HFFc6 (cell line): ENCODE data around the gene CHST12. TPM values are rescaled to one million over a fixed set of nuclear protein-coding genes. Genes with fewer than 3 reads are reported as not detected.

Experiments
- DNase-seq: peaks from one replicate; pipeline ENCODE4 v3.0.0-alpha.2; 2018
- H3K27ac Mint-ChIP-seq: 2 replicates; pipeline ENCODE4 v1.8.0; 2020; ENCODE audit warnings: mild to moderate bottlenecking, mixed read lengths
- H3K27me3 Mint-ChIP-seq: 2 replicates; pipeline ENCODE4 v1.8.0; 2021; ENCODE audit warnings: mild to moderate bottlenecking, moderate library complexity, mixed read lengths; ENCODE audit not compliant: insufficient read depth
- H3K36me3 Mint-ChIP-seq: 2 replicates; pipeline ENCODE4 v1.8.0; 2021; ENCODE audit warnings: low read depth, mixed read lengths
- H3K4me1 Mint-ChIP-seq: 2 replicates; pipeline ENCODE4 v1.8.0; 2020; ENCODE audit warnings: low read depth, mixed read lengths
- H3K4me3 Mint-ChIP-seq: 2 replicates; pipeline ENCODE4 v1.8.0; 2020; ENCODE audit warnings: mild to moderate bottlenecking, moderate library complexity, mixed read lengths
- H3K9me3 Mint-ChIP-seq: 2 replicates; pipeline ENCODE4 v1.8.0; 2020; ENCODE audit warnings: mild to moderate bottlenecking, mixed read lengths
- total RNA-seq, 6 experiments: library from RNA; stranded (reverse); fragmentation: NEBNext Ultra II Directional; extraction: Animal tissue kit (Norgen Biotek cat#: 25700); gene quantifications; 2 replicates in 1 of 6; 3 replicates in 5 of 6; pipeline ENCODE4 v1.2.3, GENCODE V29; 2021
- TF ChIP-seq, protein P1 (sequence below): fragments of 200-600 bp; sonication (generic); IDR thresholded peaks from 2 replicates; pipeline ENCODE4 v1.5.0; 2021; ENCODE audit warnings: antibody characterized with exemption, mild to moderate bottlenecking

The CHST12 gene
- total RNA-seq, 6 experiments from 2014 or later: 25.7 to 31.4 (median 27.2) TPM

DNA sequence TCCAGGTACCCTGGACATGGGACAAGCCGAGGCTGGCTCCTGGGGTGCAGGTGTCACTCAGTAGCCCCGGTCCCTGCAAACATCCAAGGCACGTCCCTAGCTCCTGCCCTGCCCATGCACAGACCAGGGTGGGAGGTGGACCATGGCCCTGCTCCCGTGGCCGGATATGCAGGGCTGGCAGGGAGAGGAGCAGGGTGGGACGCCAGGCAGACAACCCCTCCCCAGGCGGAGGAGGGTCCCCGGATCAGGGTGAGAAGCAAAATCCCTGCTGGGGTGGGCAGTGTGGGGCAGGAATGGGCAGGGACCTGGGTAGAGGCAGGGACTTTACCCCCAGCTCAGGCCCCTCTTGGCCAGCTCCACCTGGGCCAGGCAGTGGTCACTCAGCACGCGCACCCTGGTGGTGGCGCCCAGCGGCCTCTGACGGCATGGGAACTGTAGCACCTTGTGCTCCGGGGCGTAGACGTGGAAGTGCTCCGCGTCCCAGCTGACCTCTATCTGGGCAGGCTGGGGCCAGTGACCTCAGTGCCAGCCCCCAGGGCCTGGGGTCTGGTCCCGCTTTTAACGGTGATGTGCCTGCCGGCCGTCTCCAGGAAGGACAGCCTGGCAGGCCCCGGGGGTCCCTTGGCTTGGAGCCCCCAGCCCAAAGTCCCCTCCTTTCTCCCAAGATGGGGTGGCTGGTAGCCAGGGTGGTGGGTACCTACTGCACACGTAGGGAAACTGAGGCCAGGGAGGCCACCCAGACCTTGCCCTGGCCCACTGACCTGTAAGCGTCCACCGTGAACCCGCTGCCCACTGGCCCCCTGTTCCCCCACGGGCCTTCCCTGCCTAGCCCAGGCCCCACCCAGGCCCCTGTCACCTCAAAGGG lies 71.6 kb downstream of the CHST12 start:
- Mint-ChIP-seq H3K27ac (no peak overlapping the region), H3K4me1 (peaks cover 18% of the 10 kb centered on the region), H3K9me3 (no peaks in the 10 kb centered on the region), H3K4me3 (no peak overlapping the region), H3K27me3 (peaks cover 9% of the 10 kb centered on the region), H3K36me3 (no peaks in the 10 kb centered on the region)
- DNase-seq: no peak
- TF ChIP-seq, protein P1, sequence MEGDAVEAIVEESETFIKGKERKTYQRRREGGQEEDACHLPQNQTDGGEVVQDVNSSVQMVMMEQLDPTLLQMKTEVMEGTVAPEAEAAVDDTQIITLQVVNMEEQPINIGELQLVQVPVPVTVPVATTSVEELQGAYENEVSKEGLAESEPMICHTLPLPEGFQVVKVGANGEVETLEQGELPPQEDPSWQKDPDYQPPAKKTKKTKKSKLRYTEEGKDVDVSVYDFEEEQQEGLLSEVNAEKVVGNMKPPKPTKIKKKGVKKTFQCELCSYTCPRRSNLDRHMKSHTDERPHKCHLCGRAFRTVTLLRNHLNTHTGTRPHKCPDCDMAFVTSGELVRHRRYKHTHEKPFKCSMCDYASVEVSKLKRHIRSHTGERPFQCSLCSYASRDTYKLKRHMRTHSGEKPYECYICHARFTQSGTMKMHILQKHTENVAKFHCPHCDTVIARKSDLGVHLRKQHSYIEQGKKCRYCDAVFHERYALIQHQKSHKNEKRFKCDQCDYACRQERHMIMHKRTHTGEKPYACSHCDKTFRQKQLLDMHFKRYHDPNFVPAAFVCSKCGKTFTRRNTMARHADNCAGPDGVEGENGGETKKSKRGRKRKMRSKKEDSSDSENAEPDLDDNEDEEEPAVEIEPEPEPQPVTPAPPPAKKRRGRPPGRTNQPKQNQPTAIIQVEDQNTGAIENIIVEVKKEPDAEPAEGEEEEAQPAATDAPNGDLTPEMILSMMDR: no peak

DNA sequence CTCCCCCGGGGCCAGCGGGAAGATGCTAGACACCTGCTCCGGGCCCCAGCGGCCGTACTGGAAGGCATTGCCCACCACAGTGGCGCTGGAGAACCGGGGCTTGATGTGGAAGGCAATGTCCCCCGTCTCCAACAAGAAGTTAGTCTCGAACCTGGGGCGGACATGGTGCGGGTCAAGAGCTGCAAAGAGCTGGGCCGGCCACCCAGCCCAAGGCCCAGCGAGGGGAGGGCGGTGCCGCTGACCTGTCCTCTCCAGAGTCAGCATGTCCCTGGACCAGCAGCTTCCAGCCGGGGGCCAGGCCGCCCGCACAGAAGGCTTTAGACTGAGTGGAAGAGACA lies 72.2 kb downstream of the CHST12 start:
- H3K4me3 Mint-ChIP-seq: no peak overlapping the region
- no peak for DNase-seq
- H3K27ac Mint-ChIP-seq: no peak overlapping the region
- no peaks in the 10 kb centered on the region for H3K36me3 Mint-ChIP-seq
- TF ChIP-seq, protein P1: no peak
- H3K27me3 Mint-ChIP-seq: peaks cover 10% of the 10 kb centered on the region
- peaks cover 14% of the 10 kb centered on the region for H3K4me1 Mint-ChIP-seq
- no peaks in the 10 kb centered on the region for H3K9me3 Mint-ChIP-seq

DNA sequence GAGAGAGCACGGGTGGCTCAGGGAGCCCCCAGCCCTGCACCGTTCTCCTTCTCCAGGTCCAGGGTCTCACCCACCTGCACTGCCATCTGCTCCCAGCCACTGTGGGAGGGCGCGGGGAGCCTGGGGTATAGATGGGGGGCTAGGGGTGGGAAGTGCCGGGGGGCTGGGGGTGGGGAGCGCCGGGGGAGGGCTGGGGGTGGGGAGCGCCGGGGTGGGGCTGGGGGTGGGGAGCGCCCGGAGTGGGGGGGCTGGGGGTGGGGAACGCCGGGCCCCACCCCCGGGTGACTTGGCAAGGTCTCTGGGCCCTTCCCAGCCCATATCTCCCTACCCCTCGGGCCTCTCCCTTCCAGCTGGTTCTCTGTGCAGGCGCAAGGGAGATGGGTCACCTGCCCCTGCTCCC lies 72.9 kb downstream of the CHST12 start, which contains the start of gene GRIFIN:
GRIFIN (minus strand) TSS at position 101 of the 400 bp plus-strand sequence; CDS start at position 86, 15 bp downstream.
- Mint-ChIP-seq H3K4me3 (no peak within 1 kb of the TSS), H3K27me3 (peaks cover 10% of the 10 kb centered on the region), H3K9me3 (no peaks in the 10 kb centered on the region), H3K27ac (no peak within 1 kb of the TSS), H3K36me3 (no peaks in the 10 kb centered on the region), H3K4me1 (peaks cover 8% of the 10 kb centered on the region)
- TF ChIP-seq, protein P1: no peak
- no peak for DNase-seq

DNA sequence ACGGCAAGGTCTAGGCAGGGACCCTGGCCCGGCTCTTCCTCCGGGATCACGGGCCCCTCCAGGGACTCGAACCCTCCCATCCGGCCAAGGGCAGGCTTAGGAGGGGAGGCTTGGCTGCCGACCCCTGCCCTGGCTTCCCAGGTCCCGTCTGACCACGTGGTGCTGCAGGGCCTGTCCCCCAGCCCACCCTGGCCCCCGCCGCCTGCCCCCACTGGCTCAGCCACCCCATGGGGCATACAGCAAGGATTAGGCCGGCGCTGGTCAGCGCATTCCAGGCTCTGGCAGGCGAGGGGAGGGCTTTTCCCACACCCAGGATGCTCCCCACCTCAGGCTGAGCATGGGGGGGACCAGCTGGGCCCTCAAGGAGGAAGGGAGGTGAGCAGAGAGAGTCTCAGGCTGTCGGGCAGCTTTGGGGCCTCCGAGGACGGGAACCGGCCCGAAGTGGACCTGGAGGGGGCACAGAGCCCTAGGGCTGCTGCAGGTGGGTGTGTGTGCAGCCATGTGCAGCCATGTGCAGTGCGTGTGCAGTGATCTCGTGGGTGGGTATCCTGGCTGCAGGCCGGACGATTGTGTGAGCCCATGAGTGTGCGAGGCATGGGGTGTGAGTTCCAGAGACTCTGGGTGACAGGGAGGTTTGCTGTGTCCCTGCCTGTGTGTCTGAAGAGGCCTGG lies 73.5 kb downstream of the CHST12 start:
- H3K27ac Mint-ChIP-seq: no peak overlapping the region
- no peak overlapping the region for H3K4me3 Mint-ChIP-seq
- no peaks in the 10 kb centered on the region for H3K36me3 Mint-ChIP-seq
- TF ChIP-seq, protein P1: no peak
- H3K27me3 Mint-ChIP-seq: peaks cover 10% of the 10 kb centered on the region
- peaks cover 8% of the 10 kb centered on the region for H3K4me1 Mint-ChIP-seq
- no peaks in the 10 kb centered on the region for H3K9me3 Mint-ChIP-seq
- no peak for DNase-seq

DNA sequence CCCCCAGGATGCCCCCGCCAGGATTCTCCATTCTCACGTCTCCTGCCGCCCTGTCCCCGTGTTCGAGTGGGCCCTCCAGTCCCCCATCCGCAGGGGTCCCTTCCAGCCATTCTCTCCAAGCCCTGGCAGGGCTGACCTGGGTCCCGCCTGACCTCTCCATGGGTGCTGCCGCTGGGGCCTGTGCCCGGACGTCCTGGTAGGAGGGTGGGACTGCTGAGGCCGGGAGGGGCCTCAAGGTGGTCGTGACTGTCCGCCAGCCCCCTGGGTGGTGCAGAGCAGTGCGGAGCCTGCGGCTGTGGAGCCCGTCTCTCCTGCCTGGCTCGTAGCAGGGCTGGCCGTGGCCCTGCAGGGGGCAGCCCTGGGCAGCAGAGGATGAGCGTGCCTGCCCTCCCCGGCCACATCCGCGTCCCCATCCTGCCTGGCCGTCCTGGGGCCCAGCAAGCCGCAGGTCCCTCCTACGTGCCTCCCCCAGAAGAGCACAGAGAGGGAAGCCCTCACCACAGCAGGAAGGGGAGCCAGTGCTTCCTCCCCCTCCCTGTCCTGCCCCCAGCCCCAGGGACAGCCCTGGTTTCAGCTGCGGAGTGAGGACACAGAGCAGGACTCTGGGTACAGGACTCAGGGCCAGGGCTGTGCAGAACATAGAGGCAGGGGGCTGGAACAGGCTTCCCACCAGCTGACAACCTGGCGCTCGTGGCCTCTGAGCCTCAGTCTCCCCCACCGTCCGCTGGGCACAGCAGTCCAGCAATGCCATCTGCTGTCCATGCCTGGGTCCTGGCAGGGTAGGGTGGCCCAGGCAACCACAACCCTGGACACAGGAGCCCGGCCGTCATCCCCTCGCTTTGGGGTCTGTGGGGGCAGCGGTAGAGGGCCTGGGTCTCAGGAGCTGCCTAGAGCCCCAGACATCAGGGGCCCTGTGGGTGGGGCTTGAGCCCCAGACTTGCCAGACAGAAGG lies 74.3 kb downstream of the CHST12 start:
- no peak overlapping the region for H3K27ac Mint-ChIP-seq
- H3K27me3 Mint-ChIP-seq: peaks cover 10% of the 10 kb centered on the region
- H3K4me1 Mint-ChIP-seq: peaks cover 8% of the 10 kb centered on the region
- no peaks in the 10 kb centered on the region for H3K36me3 Mint-ChIP-seq
- H3K4me3 Mint-ChIP-seq: no peak overlapping the region
- peak; percentile 20 for DNase-seq
- H3K9me3 Mint-ChIP-seq: peaks cover 1% of the 10 kb centered on the region
- TF ChIP-seq, protein P1: peak; percentile 85
